Muscle of leg (tissue), 11 donors: ENCODE measurements around the gene UNC13A. TPM values are rescaled to one million over a fixed set of nuclear protein-coding genes. Genes with fewer than 3 reads are reported as not detected.

Source experiments
- DNase-seq: peaks from one replicate; pipeline ENCODE4 v3.0.0; 2013
- H3K27ac ChIP-seq: one replicate; pipeline ENCODE4 v1.5.1; 2013; ENCODE audit warnings: mild to moderate bottlenecking, low read length, control low read depth
- H3K27me3 ChIP-seq: one replicate; pipeline ENCODE4 v1.6.1; 2013; ENCODE audit warnings: low read length; ENCODE audit not compliant: control insufficient read depth, insufficient read depth
- H3K36me3 ChIP-seq: one replicate; pipeline ENCODE4 v1.6.1; 2013; ENCODE audit warnings: low read length; ENCODE audit not compliant: control insufficient read depth, insufficient read depth
- H3K4me1 ChIP-seq: one replicate; pipeline ENCODE4 v1.6.1; 2013; ENCODE audit warnings: low read length; ENCODE audit not compliant: control insufficient read depth, insufficient read depth
- H3K4me3 ChIP-seq: one replicate; pipeline ENCODE4 v1.5.1; 2013; ENCODE audit warnings: low read length, control low read depth
- H3K9me3 ChIP-seq: replicated peaks from 2 replicates; pipeline ENCODE4 v1.6.1; 2013; ENCODE audit warnings: low read depth, low read length; ENCODE audit not compliant: control insufficient read depth
- WGBS: methylation state at CpG from one replicate; pipeline ENCODE4 v1.1.5; 2013; ENCODE audit warnings: missing lambda C conversion rate; ENCODE audit not compliant: insufficient coverage; 5-methylcytosine and 5-hydroxymethylcytosine counted together
- polyA plus RNA-seq, 8 donors: library from polyadenylated mRNA; unstranded; fragments of 120-200 nt; gene quantifications; one replicate each; pipeline versions ENCODE4 v1.2.1 to v1.2.3, GENCODE V29; 2013; ENCODE audit warnings: inconsistent platforms in 1 of 8, low replicate concordance in 1 of 8; ENCODE audit not compliant: insufficient read length in 8 of 8, insufficient read depth in 1 of 8
- total RNA-seq: library from RNA; stranded (reverse); fragments of 120-200 nt; gene quantifications from one replicate; pipeline ENCODE4 v1.2.4, GENCODE V29; 2013

The UNC13A gene
- total and polyA plus RNA-seq, 9 donors = 0.05 to 0.27 (median 0.09) TPM

DNA sequence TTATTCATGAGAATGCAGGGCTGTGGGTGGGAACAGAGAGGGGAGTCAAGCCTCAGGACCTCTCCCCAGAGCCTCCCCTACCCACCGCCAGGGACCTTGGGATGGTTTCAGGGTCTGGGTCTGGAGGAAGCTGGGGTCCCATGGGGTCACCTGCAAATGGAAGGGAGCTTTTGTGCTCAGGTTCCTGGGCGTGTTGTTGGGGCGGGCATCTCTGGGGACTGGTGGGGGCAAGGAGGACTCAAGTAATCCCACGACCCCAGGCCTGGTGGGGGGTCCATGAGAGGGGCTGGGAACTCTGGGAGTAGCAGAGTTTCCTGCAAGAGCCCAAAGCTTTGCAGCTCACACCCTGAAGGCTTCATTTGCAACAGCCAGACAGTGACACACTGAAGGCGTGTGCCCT, 60.2 kb downstream of the UNC13A start:
- no peaks in the 10 kb centered on the region for H3K36me3 ChIP-seq
- no peak overlapping the region for H3K27ac ChIP-seq
- DNase-seq = no peak
- H3K9me3 ChIP-seq = no peaks in the 10 kb centered on the region
- H3K27me3 ChIP-seq = no peaks in the 10 kb centered on the region
- WGBS = 62% methylated on average over 2 of the region's 5 CpGs
- no peak overlapping the region for H3K4me3 ChIP-seq
- no peaks in the 10 kb centered on the region for H3K4me1 ChIP-seq

GRCh38 chr19:17627161-17627560, 61.0 kb downstream of the UNC13A start:
- H3K4me3 ChIP-seq = no peak overlapping the region
- no peaks in the 10 kb centered on the region for H3K4me1 ChIP-seq
- no peaks in the 10 kb centered on the region for H3K36me3 ChIP-seq
- H3K27me3 ChIP-seq = no peaks in the 10 kb centered on the region
- H3K27ac ChIP-seq = no peak overlapping the region
- peaks cover 7% of the 10 kb centered on the region for H3K9me3 ChIP-seq
- 70% methylated on average over 2 of the region's 3 CpGs for WGBS
- DNase-seq = no peak

DNA sequence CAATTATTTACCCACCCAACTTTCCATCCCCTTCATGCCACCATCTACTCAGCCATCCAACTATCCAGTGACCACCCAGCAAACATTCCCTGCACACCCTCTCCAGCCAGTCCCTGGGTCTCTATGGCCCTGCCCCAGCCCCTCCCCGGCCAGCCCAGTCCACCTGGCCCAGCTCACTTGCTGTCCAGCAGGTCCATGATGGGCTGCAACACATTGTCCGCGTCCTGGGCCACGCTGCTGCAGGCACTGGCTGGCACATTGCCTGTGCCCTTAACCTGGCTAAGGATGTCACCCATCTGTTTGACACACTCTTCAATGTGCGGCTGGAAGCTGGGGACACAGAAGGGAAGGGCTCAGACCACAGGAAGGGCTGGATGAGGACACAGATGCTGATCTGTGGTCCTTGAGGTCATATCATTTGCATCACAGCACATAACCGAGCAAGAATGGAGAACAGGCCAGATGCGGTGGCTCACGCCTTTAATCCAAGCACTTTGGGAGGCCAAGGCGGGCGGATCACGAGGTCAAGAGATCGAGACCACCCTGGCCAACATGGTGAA, 61.6 kb downstream of the UNC13A start:
- Histone ChIP-seq H3K4me1 (no peaks in the 10 kb centered on the region), H3K27me3 (no peaks in the 10 kb centered on the region), H3K27ac (no peak overlapping the region), H3K36me3 (no peaks in the 10 kb centered on the region), H3K4me3 (no peak overlapping the region), H3K9me3 (peaks cover 12% of the 10 kb centered on the region)
- no peak for DNase-seq
- 81% methylated on average over 7 of the region's 12 CpGs for whole genome bisulfite sequencing

GRCh38 chr19:17625980-17626379, 62.2 kb downstream of the UNC13A start:
- Histone ChIP-seq H3K27ac (no peak overlapping the region), H3K27me3 (no peaks in the 10 kb centered on the region), H3K4me3 (no peak overlapping the region), H3K36me3 (no peaks in the 10 kb centered on the region), H3K4me1 (no peaks in the 10 kb centered on the region), H3K9me3 (peaks cover 12% of the 10 kb centered on the region)
- no peak for DNase-seq
- 85% methylated on average over 2 of the region's 2 CpGs for WGBS

DNA sequence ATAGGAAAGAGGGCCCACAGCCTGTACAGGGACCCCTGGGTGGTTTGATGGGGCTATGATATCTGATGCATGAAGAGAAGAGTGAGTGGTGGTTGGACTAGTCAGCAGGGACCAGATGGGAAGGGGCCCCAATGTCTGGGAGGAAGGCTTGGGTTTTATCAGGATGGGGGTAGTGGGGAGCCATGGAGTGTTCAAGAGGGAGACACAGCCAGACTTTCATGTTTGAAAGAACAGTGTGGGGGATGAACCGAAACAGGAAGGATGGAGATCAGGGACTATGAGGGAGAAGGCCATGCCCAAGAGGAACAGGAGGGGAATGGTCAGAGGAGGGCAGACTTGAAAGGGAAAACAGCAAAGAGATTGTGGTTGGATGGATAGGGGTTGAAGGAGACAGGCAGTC, 63.1 kb downstream of the UNC13A start:
- Histone ChIP-seq H3K4me3 (no peak overlapping the region), H3K27ac (no peak overlapping the region), H3K36me3 (no peaks in the 10 kb centered on the region), H3K9me3 (peaks cover 12% of the 10 kb centered on the region), H3K27me3 (no peaks in the 10 kb centered on the region), H3K4me1 (no peaks in the 10 kb centered on the region)
- 88% methylated on average over 1 of the region's 1 CpG for WGBS
- no peak for DNase-seq

DNA sequence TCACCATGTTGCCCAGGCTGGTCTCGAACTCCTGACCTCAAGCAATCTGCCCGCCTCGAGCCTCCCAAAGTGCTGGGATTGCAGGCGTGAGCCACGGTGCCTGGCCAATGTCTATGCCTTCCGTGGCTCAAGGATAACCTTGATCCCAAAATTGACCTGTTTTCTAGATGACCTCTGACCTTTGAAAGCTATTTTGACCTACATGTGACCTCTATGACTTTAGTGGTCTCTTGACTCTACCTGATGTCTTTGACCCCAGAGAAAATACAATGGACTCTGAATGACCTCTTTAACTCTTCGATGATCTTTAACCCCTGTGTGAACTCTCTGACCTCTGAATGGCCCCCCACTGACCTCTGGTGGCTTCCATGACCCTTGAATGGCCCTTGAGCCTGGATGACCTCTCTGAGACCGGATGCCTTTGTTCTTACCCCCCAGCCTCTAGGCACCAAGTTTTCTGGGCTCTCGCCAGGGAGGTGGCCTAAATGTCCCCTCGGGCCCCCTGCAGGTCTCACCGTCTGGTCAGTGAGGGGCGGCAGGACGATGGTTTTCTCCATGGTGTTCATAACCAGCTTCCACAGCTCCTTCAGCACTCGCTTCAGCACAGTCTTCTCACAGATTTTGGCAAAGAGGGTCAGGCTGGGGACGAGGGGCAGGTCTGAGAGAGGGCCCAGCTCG, 63.7 kb downstream of the UNC13A start:
- WGBS = 87% methylated on average over 11 of the region's 16 CpGs

DNA sequence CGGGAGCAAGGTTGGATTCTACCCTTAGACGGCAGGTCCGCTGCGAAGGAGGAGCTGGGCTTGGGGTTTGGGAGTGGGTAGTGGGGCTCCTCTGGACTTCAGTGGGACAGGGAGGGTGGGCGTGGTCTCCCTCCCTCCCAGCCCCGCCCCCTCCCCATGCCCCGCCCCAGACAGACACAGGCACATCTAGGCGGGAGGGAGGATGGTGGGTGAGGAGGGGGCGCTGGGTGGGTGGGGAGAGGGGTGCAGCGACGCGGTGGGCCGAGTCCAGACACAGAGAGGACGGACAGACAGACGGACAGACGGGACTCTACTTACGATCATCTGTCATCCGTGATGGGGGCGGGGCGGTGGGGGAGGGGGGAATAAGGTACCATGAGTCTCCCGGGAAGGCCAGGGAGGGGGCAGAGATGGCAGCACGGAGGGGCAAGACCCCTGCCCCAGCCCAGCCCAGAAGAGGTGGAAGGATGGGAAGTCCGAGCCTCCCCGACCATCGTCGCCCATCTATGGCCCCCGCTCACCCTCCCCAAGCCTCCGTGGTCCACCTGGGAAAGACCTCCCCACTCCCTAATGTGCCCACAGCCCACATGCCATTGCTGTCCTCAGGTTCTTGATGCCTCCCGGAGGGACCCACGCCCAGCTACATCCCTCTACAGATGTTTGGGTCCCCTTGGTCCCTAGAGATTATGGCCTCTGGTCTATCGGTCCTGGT, 64.8 kb downstream of the UNC13A start:
- Histone ChIP-seq H3K27ac (no peak overlapping the region), H3K4me3 (no peak overlapping the region), H3K36me3 (no peaks in the 10 kb centered on the region), H3K9me3 (peaks cover 12% of the 10 kb centered on the region), H3K4me1 (no peaks in the 10 kb centered on the region), H3K27me3 (no peaks in the 10 kb centered on the region)
- no peak for DNase-seq
- 86% methylated on average over 9 of the region's 31 CpGs for WGBS

More for the DNA sequence above, 63.7 kb downstream of the UNC13A start:
- Histone ChIP-seq H3K4me3 (no peak overlapping the region), H3K27me3 (no peaks in the 10 kb centered on the region), H3K4me1 (no peaks in the 10 kb centered on the region), H3K27ac (no peak overlapping the region), H3K9me3 (peaks cover 12% of the 10 kb centered on the region), H3K36me3 (no peaks in the 10 kb centered on the region)
- DNase-seq = no peak

GRCh38 chr19:17620696-17621095, 67.5 kb downstream of the UNC13A start:
- no peak for DNase-seq
- no peaks in the 10 kb centered on the region for H3K36me3 ChIP-seq
- no CpG with 5 or more reads among the region's 1 CpG for WGBS
- peaks cover 7% of the 10 kb centered on the region for H3K4me1 ChIP-seq
- peaks cover 13% of the 10 kb centered on the region for H3K27me3 ChIP-seq
- peaks cover 12% of the 10 kb centered on the region for H3K9me3 ChIP-seq
- H3K4me3 ChIP-seq = no peak overlapping the region
- H3K27ac ChIP-seq = no peak overlapping the region

- Histone ChIP-seq H3K27ac (no peak overlapping the region), H3K4me1 (peaks cover 7% of the 10 kb centered on the region), H3K4me3 (no peak overlapping the region), H3K9me3 (peaks cover 12% of the 10 kb centered on the region), H3K36me3 (no peaks in the 10 kb centered on the region), H3K27me3 (peaks cover 13% of the 10 kb centered on the region)
- DNase-seq = no peak
- no CpG with 5 or more reads among the region's 2 CpGs for WGBS
Measured at GRCh38 chr19:17618936-17619335, 69.2 kb downstream of the UNC13A start.

GRCh38 chr19:17618281-17618903, 69.8 kb downstream of the UNC13A start:
- Histone ChIP-seq H3K9me3 (peaks cover 12% of the 10 kb centered on the region), H3K4me1 (peaks cover 7% of the 10 kb centered on the region), H3K4me3 (no peak overlapping the region), H3K27me3 (peaks cover 13% of the 10 kb centered on the region), H3K27ac (no peak overlapping the region), H3K36me3 (no peaks in the 10 kb centered on the region)
- DNase-seq = no peak
- WGBS = 90% methylated on average over 2 of the region's 7 CpGs
